Osteocyte (in vitro differentiated cells): Measurements from ENCODE around the gene TMEM86B. TPM values are rescaled to one million over a fixed set of nuclear protein-coding genes. Genes with fewer than 3 reads are reported as not detected.

ENCODE experiments used
- DNase-seq: peaks from one replicate; pipeline ENCODE4 v3.0.0; 2021; ENCODE audit warnings: mixed read lengths; ENCODE audit not compliant: unreplicated experiment; ENCODE audit errors: extremely low spot score
- H3K27ac Mint-ChIP-seq: one replicate; pipeline ENCODE4 v1.8.0; 2021; ENCODE audit warnings: mild to moderate bottlenecking, mixed read lengths; ENCODE audit not compliant: unreplicated experiment
- H3K27me3 Mint-ChIP-seq: one replicate; pipeline ENCODE4 v1.8.0; 2021; ENCODE audit warnings: mixed read lengths; ENCODE audit not compliant: unreplicated experiment
- H3K36me3 Mint-ChIP-seq: one replicate; pipeline ENCODE4 v1.8.0; 2021; ENCODE audit warnings: mixed read lengths; ENCODE audit not compliant: unreplicated experiment
- H3K4me1 Mint-ChIP-seq: one replicate; pipeline ENCODE4 v1.8.0; 2021; ENCODE audit warnings: mixed read lengths; ENCODE audit not compliant: unreplicated experiment
- H3K4me3 Mint-ChIP-seq: one replicate; pipeline ENCODE4 v1.8.0; 2021; ENCODE audit warnings: mild to moderate bottlenecking, moderate library complexity, mixed read lengths; ENCODE audit not compliant: unreplicated experiment
- H3K9me3 Mint-ChIP-seq: one replicate; pipeline ENCODE4 v1.8.0; 2021; ENCODE audit warnings: mixed read lengths; ENCODE audit not compliant: unreplicated experiment
- total RNA-seq: library from RNA; stranded (reverse); gene quantifications from 2 replicates; pipeline ENCODE4 v1.2.1, GENCODE V29; 2021
- TF ChIP-seq, protein P1 (sequence below): fragments of 200-600 bp; sonication (generic); IDR thresholded peaks from 2 replicates; pipeline ENCODE4 v1.5.0; 2021; ENCODE audit warnings: antibody characterized with exemption, mild to moderate bottlenecking, moderate library complexity

TMEM86B gene
- total RNA-seq, 1 donor from 2014 or later = 3.2 TPM

DNA sequence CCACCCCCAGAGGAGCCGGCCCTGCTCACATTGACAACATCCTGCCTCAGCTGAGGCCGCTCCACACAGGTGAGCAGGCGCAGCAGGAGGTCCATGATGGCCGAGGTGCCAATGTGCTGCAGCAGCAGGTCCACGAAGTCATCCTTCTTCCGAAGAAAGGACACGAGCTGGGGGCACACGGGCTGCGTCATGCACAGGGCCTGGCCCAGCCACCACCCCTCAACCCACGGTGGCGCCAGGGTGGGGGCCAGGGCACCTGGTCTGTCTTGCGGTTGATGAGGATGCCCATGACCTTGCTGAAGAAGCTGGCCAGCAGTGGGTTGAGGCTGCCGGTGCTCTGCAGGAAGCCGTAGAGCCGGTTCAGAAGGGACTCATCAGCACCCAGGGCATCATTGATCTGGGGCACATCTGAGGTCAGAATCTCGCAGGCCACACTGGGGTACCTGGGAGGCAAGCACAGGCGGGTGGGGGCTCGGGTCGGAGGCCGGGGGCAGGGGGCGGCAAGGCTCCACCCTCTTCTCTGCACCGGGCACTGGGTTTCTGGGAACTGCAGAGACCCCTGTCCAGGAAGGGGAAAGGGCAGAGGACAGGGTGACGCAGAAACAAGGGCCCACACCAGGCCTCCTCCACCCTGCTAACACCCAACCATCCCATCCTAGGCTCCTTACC, 16.8 kb upstream of the TMEM86B start:
- Mint-ChIP-seq H3K4me1 (peaks cover 17% of the 10 kb centered on the region), H3K27me3 (no peaks in the 10 kb centered on the region), H3K4me3 (no peak overlapping the region), H3K36me3 (peaks cover 20% of the 10 kb centered on the region), H3K27ac (no peak overlapping the region), H3K9me3 (no peaks in the 10 kb centered on the region)
- TF ChIP-seq, protein P1, sequence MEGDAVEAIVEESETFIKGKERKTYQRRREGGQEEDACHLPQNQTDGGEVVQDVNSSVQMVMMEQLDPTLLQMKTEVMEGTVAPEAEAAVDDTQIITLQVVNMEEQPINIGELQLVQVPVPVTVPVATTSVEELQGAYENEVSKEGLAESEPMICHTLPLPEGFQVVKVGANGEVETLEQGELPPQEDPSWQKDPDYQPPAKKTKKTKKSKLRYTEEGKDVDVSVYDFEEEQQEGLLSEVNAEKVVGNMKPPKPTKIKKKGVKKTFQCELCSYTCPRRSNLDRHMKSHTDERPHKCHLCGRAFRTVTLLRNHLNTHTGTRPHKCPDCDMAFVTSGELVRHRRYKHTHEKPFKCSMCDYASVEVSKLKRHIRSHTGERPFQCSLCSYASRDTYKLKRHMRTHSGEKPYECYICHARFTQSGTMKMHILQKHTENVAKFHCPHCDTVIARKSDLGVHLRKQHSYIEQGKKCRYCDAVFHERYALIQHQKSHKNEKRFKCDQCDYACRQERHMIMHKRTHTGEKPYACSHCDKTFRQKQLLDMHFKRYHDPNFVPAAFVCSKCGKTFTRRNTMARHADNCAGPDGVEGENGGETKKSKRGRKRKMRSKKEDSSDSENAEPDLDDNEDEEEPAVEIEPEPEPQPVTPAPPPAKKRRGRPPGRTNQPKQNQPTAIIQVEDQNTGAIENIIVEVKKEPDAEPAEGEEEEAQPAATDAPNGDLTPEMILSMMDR = no peak
- DNase-seq = no peak

DNA sequence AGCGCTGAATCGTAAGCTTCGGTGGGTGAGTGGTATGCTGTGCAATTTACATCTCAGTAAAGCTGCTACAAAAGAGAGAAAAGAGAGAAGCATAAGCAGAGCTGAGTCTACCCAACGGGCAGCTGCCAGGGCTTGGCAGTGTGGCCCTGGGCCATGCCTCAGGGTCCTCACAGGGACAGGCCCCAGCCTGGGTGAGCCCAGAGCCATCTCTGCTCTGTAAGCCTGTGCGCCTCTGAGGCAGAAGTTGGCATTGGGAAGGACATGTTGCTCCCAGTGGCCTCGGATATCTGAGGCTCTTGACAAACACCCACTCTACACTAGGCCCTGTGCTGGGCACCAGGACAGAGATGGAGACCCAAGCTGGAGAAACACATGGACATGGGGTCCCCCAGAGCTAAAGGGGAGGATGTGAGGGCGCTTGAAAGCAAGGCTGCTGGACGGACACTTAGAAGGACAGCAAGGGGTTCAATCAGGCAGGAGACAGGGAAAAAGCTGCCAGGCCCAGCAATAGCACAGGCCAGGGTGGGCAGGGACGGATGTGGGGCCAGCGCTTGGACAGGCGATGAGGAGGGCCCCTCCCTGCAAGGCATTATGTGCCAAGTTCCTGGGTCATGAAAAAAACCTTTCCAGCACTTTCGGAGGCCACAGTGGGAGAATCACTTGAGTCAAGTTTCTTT, 15.6 kb upstream of the TMEM86B start:
- no peak overlapping the region for H3K27ac Mint-ChIP-seq
- DNase-seq = no peak
- no peaks in the 10 kb centered on the region for H3K27me3 Mint-ChIP-seq
- H3K4me3 Mint-ChIP-seq = no peak overlapping the region
- no peaks in the 10 kb centered on the region for H3K9me3 Mint-ChIP-seq
- H3K4me1 Mint-ChIP-seq = peaks cover 17% of the 10 kb centered on the region
- peaks cover 22% of the 10 kb centered on the region for H3K36me3 Mint-ChIP-seq
- TF ChIP-seq, protein P1 = no peak

DNA sequence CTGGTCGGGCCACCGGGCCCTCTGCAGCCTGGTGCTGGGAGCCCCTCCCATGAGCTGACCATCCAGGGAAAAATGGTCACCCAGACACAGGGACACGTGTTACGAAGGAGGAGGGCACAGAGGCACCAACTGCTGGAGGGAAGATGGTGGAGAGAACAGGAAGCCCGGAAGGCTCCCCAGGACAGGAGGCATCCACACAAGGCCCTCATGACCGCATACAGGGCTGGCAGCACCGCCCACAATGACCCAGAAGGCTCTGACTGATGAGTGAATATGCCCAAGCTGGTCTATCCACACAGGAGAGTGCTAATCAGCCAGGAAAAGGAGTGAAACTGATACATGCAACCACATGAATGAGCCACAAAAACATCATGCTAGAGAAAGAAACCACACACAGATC, 14.0 kb upstream of the TMEM86B start:
- TF ChIP-seq, protein P1 = no peak
- no peak overlapping the region for H3K27ac Mint-ChIP-seq
- no peak for DNase-seq

DNA sequence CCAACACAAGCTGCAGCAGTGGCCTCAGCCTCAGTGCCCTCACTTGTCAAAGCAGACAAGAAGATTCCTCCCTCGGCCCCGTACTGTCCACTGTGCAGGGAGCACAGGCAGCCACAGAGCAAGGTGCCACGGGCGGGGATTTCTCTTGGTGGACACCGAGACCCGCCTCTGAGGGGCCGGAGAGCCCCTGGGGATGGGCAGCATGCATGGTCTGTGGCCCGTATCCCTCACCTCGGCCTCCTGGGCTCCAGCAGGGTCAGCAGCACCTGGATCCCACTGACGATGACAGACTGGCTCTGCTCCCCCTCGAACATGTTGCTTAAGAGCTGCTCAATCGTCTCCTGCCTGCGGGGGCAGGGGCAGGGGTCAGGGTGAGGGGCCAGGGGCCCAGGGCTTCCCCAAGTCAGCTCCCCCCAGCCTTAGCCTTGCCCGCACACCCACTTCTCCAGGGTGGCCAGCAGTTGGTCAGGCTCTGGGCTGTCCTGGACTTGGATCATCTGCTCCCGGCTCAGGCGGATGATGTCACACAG, 13.4 kb upstream of the TMEM86B start:
- no peak overlapping the region for H3K27ac Mint-ChIP-seq
- no peak overlapping the region for H3K4me3 Mint-ChIP-seq
- H3K9me3 Mint-ChIP-seq = no peaks in the 10 kb centered on the region

More for the DNA sequence above, 14.0 kb upstream of the TMEM86B start:
- H3K4me1 Mint-ChIP-seq = peaks cover 2% of the 10 kb centered on the region
- peaks cover 35% of the 10 kb centered on the region for H3K36me3 Mint-ChIP-seq
- no peaks in the 10 kb centered on the region for H3K9me3 Mint-ChIP-seq
- no peaks in the 10 kb centered on the region for H3K27me3 Mint-ChIP-seq
- H3K4me3 Mint-ChIP-seq = no peak overlapping the region

More for the DNA sequence above, 13.4 kb upstream of the TMEM86B start:
- no peak for DNase-seq
- H3K36me3 Mint-ChIP-seq = peaks cover 39% of the 10 kb centered on the region
- no peaks in the 10 kb centered on the region for H3K27me3 Mint-ChIP-seq
- no peaks in the 10 kb centered on the region for H3K4me1 Mint-ChIP-seq
- TF ChIP-seq, protein P1 = no peak
